HK-2 (cell line): ENCODE measurements around the gene ABCA12.

ENCODE experiments used
- DNase-seq: peaks from one replicate; pipeline ENCODE4 v3.0.0-alpha.2; 2018; ENCODE audit not compliant: unreplicated experiment

ABCA12 gene

GRCh38 chr2:214966420-214966819 is 172.0 kb downstream of the ABCA12 start:
- no peak for DNase-seq

DNA sequence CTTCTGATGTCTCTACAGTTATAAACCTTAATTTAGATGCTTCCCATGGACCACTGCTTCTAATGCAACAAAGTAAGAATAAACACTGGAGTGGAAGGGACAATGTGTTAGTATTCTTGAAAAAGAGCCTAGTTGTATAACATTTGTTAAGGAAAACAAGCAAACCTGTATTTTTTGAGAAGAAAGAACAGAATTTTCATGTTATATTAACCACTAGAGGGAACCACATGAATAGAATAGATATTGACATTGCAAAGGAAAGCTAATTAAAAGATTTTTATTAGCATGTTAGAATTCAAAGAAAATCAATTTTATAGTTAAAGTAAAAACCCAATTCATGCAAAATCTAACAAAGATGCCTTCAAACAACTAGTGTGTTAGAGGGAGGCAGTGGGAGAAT is 177.7 kb downstream of the ABCA12 start:
- DNase-seq = no peak

- no peak for DNase-seq
Measured at GRCh38 chr2:214946949-214947348, 191.5 kb downstream of the ABCA12 start.

DNA sequence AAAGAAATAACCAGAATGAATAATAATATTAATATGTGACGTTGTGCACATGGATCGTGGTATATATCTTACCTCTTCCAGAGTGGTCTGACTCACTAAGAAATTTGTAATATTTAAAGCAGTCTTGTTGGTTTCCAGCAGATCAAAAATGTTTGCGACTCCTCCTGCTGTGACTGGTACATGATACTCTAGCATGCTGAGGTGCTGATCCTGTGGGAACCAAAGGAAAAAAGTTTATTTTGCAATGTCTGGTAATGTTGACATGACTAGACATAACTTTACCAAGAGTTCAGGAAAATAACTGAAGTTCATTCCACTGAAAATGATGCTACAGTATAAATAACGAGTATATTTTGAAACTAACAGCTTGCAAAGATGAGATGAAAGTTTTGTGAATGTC is 204.4 kb downstream of the ABCA12 start:
- DNase-seq = no peak

GRCh38 chr2:214904634-214905033 is 233.8 kb downstream of the ABCA12 start:
- no peak for DNase-seq

DNA sequence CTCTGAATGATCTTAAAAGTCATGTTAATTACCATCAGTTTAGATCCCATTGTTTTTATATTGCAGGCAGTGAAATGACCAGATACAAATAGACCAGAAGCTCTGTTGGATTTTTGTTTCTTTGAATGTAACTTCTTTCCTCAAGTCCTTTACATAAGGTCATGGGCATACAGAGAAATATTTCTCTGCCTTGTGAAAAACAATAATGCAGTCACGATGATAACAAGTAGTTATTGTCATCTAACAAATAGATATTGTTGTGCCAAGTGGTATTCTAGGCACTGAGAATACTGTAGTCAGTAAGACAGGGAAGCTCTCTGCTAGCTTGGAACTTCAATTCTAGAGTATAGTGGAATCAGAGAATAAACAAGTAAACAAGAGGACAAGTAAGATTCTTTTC is 234.2 kb downstream of the ABCA12 start:
- DNase-seq = no peak

- DNase-seq = no peak
Measured at GRCh38 chr2:214902286-214902685, 236.1 kb downstream of the ABCA12 start.

DNA sequence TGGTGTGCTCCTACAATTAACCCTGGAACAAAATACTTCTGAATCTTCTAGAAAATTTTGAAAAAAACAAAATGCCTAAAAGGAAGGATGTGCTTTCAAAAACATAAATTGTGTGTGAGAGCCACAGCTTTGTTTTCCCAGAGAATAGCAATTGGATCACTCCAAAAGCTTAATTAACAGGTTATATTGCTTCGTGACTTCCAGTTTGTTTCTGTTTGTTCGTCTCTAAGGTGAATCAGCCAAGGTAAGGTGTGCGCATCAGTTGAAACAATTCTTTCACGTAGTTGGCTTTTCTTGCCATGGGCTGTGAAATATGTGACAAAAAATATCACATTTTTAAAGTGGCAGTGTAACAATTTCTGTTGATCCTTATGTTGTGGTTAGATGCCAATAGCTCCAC is 238.7 kb downstream of the ABCA12 start:
- DNase-seq = no peak

- DNase-seq = no peak
Measured at GRCh38 chr2:214896274-214896673, 242.2 kb downstream of the ABCA12 start.

- no peak for DNase-seq
Measured at GRCh38 chr2:214895469-214895868, 243.0 kb downstream of the ABCA12 start.

DNA sequence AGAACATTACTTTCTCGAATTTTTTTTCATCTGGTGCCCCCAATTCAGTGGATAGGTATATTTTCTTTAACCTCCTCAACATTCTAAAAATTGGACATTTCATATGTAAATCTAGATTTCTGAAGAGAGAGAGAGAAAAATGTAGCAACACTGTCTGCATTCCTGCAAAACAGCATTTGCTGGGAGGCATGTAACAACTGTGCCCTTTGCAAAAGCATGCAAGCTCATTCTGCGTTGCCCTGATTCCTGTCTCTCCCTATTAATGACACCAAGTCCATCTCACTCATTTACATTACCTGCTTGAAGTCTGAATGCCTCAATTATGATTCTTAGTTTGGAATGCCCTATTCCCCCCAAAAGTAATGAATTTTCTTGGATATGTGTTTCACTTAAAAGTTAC is 249.1 kb downstream of the ABCA12 start:
- DNase-seq = no peak

DNA sequence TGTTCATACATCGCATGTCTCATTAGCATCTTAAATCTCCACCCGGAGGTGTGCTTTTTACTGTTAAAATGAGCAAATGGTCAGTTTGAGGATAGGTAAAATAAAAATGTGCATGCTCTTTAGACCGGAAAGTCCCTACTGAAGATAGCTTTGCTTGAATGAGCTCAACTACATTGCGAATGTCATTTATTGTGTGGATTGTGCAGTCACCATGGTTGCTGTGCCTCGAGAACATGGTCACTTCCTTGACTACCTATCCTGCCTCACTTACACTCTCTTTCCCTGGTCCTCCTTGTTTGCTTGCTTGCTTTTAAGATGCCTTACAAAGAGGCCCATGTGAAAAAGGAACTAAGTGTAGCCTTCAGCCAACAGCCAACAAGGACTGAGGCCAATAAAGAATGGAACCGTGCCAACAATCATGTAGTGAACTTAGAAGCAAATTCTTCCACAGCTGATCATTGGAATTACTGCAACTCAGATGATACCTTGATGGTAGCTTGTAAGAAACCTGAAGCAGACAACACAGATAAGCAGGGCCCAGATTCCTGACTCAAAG is 256.7 kb downstream of the ABCA12 start:
- DNase-seq = no peak
